WI38 (cell line): ENCODE measurements around the gene PYGM.

ENCODE experiments used
- H3K4me3 ChIP-seq: 2 replicates; pipeline ENCODE4 v1.5.1; 2011; ENCODE audit warnings: low read depth, mild to moderate bottlenecking, control low read depth, low read length
- CTCF ChIP-seq: IDR thresholded peaks from 2 replicates; pipeline ENCODE4 v1.5.1; 2012; ENCODE audit warnings: low read depth, mild to moderate bottlenecking, control low read depth, low read length

PYGM gene

GRCh38 chr11:64789331-64790204 is 29.8 kb upstream of the PYGM start:
- TF ChIP-seq CTCF = no peak
- H3K4me3 ChIP-seq = no peak overlapping the region

GRCh38 chr11:64788321-64789215 is 28.8 kb upstream of the PYGM start:
- no peak overlapping the region for H3K4me3 ChIP-seq
- TF ChIP-seq CTCF = no peak

GRCh38 chr11:64787526-64788320 is 27.9 kb upstream of the PYGM start:
- peak; percentile 87 for TF ChIP-seq CTCF
- H3K4me3 ChIP-seq = no peak overlapping the region

GRCh38 chr11:64786308-64786707 is 26.5 kb upstream of the PYGM start:
- no peak overlapping the region for H3K4me3 ChIP-seq

GRCh38 chr11:64784813-64785581 is 25.2 kb upstream of the PYGM start:
- H3K4me3 ChIP-seq = no peak overlapping the region
- TF ChIP-seq CTCF = no peak

More at GRCh38 chr11:64786308-64786707, 26.5 kb upstream of the PYGM start:
- no peak for TF ChIP-seq CTCF

GRCh38 chr11:64778473-64779298 is 18.9 kb upstream of the PYGM start, which contains the start of gene SF1:
Gene SF1, minus strand, starts transcription at chr11:64778542. Its CDS starts 150 bp downstream, at chr11:64778392.
- peak within 1 kb of the TSS; percentile 64 for H3K4me3 ChIP-seq
- TF ChIP-seq CTCF = no peak
